H1 (cell line): Measurements from ENCODE around the gene KLHL41. TPM values are rescaled to one million over a fixed set of nuclear protein-coding genes. Genes with fewer than 3 reads are reported as not detected.
A peak's percentile ranks its signal among the peaks of the same experiment; 100 is the strongest.

Experiments
- CTCF ChIA-PET: fragments of 300-600 bp; sonication (Branson Sonifier 250); formaldehyde crosslinking; loops from one replicate; lab custom pipeline; 2021; ENCODE audit not compliant: partially characterized antibody; lab: Charles Lee
- POLR2A ChIA-PET: fragments of 300-600 bp; sonication (Branson Sonifier 250); formaldehyde crosslinking; loops from one replicate; lab custom pipeline; 2021; ENCODE audit warnings: inconsistent platforms; ENCODE audit not compliant: partially characterized antibody; lab: Charles Lee
- DNase-seq, 2 experiments: peaks; one replicate each; pipeline versions ENCODE4 v3.0.0 to v3.0.0-alpha.2; 2010 to 2022; ENCODE audit warnings: low spot score in 2 of 2, low read depth in 1 of 2, mixed read lengths in 1 of 2
- FAIRE-seq: peaks from 2 replicates; lab custom pipeline; 2011; peaks lifted over from hg19 to GRCh38; lab: Jason Lieb, UNC
- H2AFZ ChIP-seq: 2 replicates; pipeline ENCODE4 v1.8.1; 2012; ENCODE audit warnings: low read length, inconsistent platforms
- H2AK5ac ChIP-seq: 2 replicates; pipeline ENCODE4 v1.6.1; 2013; ENCODE audit warnings: low read depth, low read length
- H2BK120ac ChIP-seq: replicated peaks from 2 replicates; pipeline ENCODE3; 2013; ENCODE audit warnings: low read depth, low read length, inconsistent platforms
- H2BK12ac ChIP-seq: 2 replicates; pipeline ENCODE4 v1.6.1; 2013; ENCODE audit warnings: low read depth, low read length
- H2BK15ac ChIP-seq: 2 replicates; pipeline ENCODE4 v1.6.1; 2013; ENCODE audit warnings: low read length
- H2BK20ac ChIP-seq: 2 replicates; pipeline ENCODE4 v1.6.1; 2013; ENCODE audit warnings: low read length
- H2BK5ac ChIP-seq: 2 replicates; pipeline ENCODE4 v1.6.1; 2013; ENCODE audit warnings: low read depth, low read length
- H3K14ac ChIP-seq: 2 replicates; pipeline ENCODE4 v1.6.1; 2013; ENCODE audit warnings: inconsistent platforms; ENCODE audit not compliant: insufficient read length
- H3K18ac ChIP-seq: 2 replicates; pipeline ENCODE4 v1.6.1; 2013; ENCODE audit warnings: low read length; ENCODE audit errors: extremely low read depth
- H3K23ac ChIP-seq: 2 replicates; pipeline ENCODE4 v1.6.1; 2013; ENCODE audit warnings: inconsistent platforms; ENCODE audit not compliant: insufficient read length
- H3K23me2 ChIP-seq: 2 replicates; pipeline ENCODE4 v1.6.1; 2013; ENCODE audit warnings: low read depth, low read length
- H3K27ac ChIP-seq: 2 replicates; pipeline ENCODE4 v1.6.1; 2011; ENCODE audit warnings: low read depth, low read length, inconsistent platforms
- H3K27me3 ChIP-seq, 4 experiments: replicated peaks in 1 of 4; 1 replicate in 1 of 4; 2 replicates in 3 of 4; pipeline versions ENCODE4 v1.6.1 to v1.8.1; 2011 to 2013; ENCODE audit warnings: low read length in 3 of 4, mild to moderate bottlenecking in 3 of 4, inconsistent platforms in 2 of 4, mixed read lengths in 2 of 4, moderate library complexity in 1 of 4; ENCODE audit not compliant: control insufficient read depth in 3 of 4, insufficient read depth in 3 of 4; ENCODE audit errors: extremely low read depth in 1 of 4
- H3K36me3 ChIP-seq, 4 experiments: 2 replicates each; pipeline versions ENCODE4 v1.6.1 to v1.8.1; 2011 to 2013; ENCODE audit warnings: mild to moderate bottlenecking in 4 of 4, low read length in 3 of 4, moderate library complexity in 2 of 4, control low read depth in 1 of 4, inconsistent platforms in 1 of 4; ENCODE audit not compliant: insufficient read depth in 4 of 4, control insufficient read depth in 2 of 4
- H3K4ac ChIP-seq: replicated peaks from 2 replicates; pipeline ENCODE3; 2013; ENCODE audit warnings: low read length, low read depth, mixed read lengths, inconsistent platforms; ENCODE audit not compliant: insufficient read length
- H3K4me1 ChIP-seq, 4 experiments: replicated peaks in 1 of 4; 1 replicate in 1 of 4; 2 replicates in 3 of 4; pipeline versions ENCODE4 v1.6.1 to v1.8.1; 2011 to 2013; ENCODE audit warnings: low read length in 3 of 4, inconsistent platforms in 2 of 4, mixed read lengths in 1 of 4; ENCODE audit not compliant: insufficient read depth in 4 of 4, control insufficient read depth in 3 of 4
- H3K4me2 ChIP-seq, 2 experiments: 2 replicates each; pipeline versions ENCODE4 v1.6.1 to v1.8.1; 2011 to 2013; ENCODE audit warnings: low read depth in 2 of 2, low read length in 2 of 2, control low read depth in 1 of 2, inconsistent platforms in 1 of 2, mild to moderate bottlenecking in 1 of 2; ENCODE audit not compliant: insufficient read depth in 1 of 2
- H3K4me3 ChIP-seq, 4 experiments: fragments of 200-600, 300-600 bp in 1 of 4; sonication (generic), shearing (Covaris generic), sonication (Bioruptor Twin) in 1 of 4; 2 replicates each; pipeline versions ENCODE4 v1.5.1 to v1.8.1; 2011 to 2016; ENCODE audit warnings: low read length in 4 of 4, low read depth in 3 of 4, control low read depth in 2 of 4, inconsistent platforms in 2 of 4, mild to moderate bottlenecking in 2 of 4, mixed read lengths in 1 of 4, moderate library complexity in 1 of 4; ENCODE audit not compliant: insufficient read depth in 2 of 4; ENCODE audit errors: extremely low read depth in 1 of 4
- H3K56ac ChIP-seq: replicated peaks from 2 replicates; pipeline ENCODE3; 2013; ENCODE audit warnings: low read depth, mild to moderate bottlenecking, mixed read lengths, low read length, inconsistent platforms; ENCODE audit not compliant: insufficient read length
- H3K79me1 ChIP-seq: 2 replicates; pipeline ENCODE4 v1.6.1; 2013; ENCODE audit warnings: low read depth, low read length, control low read depth
- H3K79me2 ChIP-seq, 2 experiments: 2 replicates each; pipeline versions ENCODE4 v1.6.1 to v1.8.1; 2012 to 2013; ENCODE audit warnings: low read length in 2 of 2, mild to moderate bottlenecking in 2 of 2, inconsistent platforms in 1 of 2; ENCODE audit not compliant: insufficient read depth in 2 of 2, control insufficient read depth in 1 of 2
- H3K9ac ChIP-seq, 4 experiments: replicated peaks in 1 of 4; 1 replicate in 1 of 4; 2 replicates in 3 of 4; pipeline versions ENCODE4 v1.6.1 to v1.8.1; 2011 to 2013; ENCODE audit warnings: low read depth in 3 of 4, low read length in 3 of 4, control low read depth in 2 of 4, mild to moderate bottlenecking in 2 of 4, moderate library complexity in 2 of 4, inconsistent platforms in 1 of 4; ENCODE audit errors: extremely low read depth in 1 of 4
- H3K9me3 ChIP-seq, 2 experiments: 2 replicates each; pipeline versions ENCODE4 v1.6.1 to v1.8.1; 2012 to 2013; ENCODE audit warnings: mild to moderate bottlenecking in 2 of 2, moderate library complexity in 2 of 2, control low read depth in 1 of 2, inconsistent platforms in 1 of 2, low read depth in 1 of 2, low read length in 1 of 2, mixed read lengths in 1 of 2; ENCODE audit not compliant: insufficient read depth in 2 of 2
- H4K20me1 ChIP-seq, 2 experiments: replicated peaks in 1 of 2; 2 replicates each; pipeline versions ENCODE3 to v1.8.1; 2011 to 2013; ENCODE audit warnings: inconsistent platforms in 2 of 2, low read length in 2 of 2, mild to moderate bottlenecking in 1 of 2; ENCODE audit not compliant: insufficient read depth in 2 of 2, control insufficient read depth in 1 of 2
- H4K5ac ChIP-seq: 2 replicates; pipeline ENCODE4 v1.6.1; 2013; ENCODE audit warnings: low read length, low read depth, mixed read lengths, inconsistent platforms; ENCODE audit not compliant: insufficient read length
- H4K8ac ChIP-seq: 2 replicates; pipeline ENCODE4 v1.8.0; 2013; ENCODE audit warnings: mild to moderate bottlenecking, moderate library complexity, low read length, inconsistent platforms; ENCODE audit not compliant: insufficient read depth; ENCODE audit errors: extremely low read depth
- H4K91ac ChIP-seq: replicated peaks from 2 replicates; pipeline ENCODE3; 2013; ENCODE audit warnings: low read length, mixed read lengths, inconsistent platforms; ENCODE audit not compliant: insufficient read length
- ASH2L ChIP-seq: fragments of 200-600, 300-600 bp; sonication (generic); IDR thresholded peaks from one replicate; pipeline ENCODE4 v1.7.1; 2017; ENCODE audit warnings: low read length
- CBX8 ChIP-seq: fragments of 300-800, 300-1000 bp; sonication (generic); IDR thresholded peaks from 2 replicates; pipeline ENCODE4 v1.7.1; 2016; ENCODE audit warnings: low read depth, low read length, borderline replicate concordance
- SAP30 ChIP-seq: fragments of 300-600 bp; sonication (generic); IDR thresholded peaks from 2 replicates; pipeline ENCODE4 v1.7.1; 2012; ENCODE audit warnings: low read length, moderate library complexity, mild to moderate bottlenecking, inconsistent platforms; ENCODE audit not compliant: insufficient read depth, insufficient replicate concordance
- WGBS, 2 experiments: shearing (Covaris generic) in 1 of 2; methylation state at CpG; one replicate each; pipeline versions ENCODE4 v1.1.6 to v1.1.7; 2013 to 2015; ENCODE audit warnings: low lambda C conversion rate in 2 of 2, mixed read lengths in 2 of 2, inconsistent platforms in 1 of 2, low coverage in 1 of 2, missing lambda C conversion rate in 1 of 2; ENCODE audit not compliant: insufficient replicate concordance in 2 of 2, insufficient coverage in 1 of 2, insufficient read length in 1 of 2; ENCODE audit errors: extremely low coverage in 1 of 2, missing lambda C conversion rate in 1 of 2; 5-methylcytosine and 5-hydroxymethylcytosine counted together
- polyA plus RNA-seq, 7 experiments: library from polyadenylated mRNA; depleted of rRNA in 3 of 7; stranded (reverse) in 5 of 7; unstranded in 2 of 7; fragments of >200 nt in 5 of 7; fragments of 200-250 nt in 2 of 7; gene quantifications; 1 replicate in 5 of 7; 2 replicates in 1 of 7; 4 replicates in 1 of 7; pipeline versions ENCODE4 v1.2.1 to v1.2.3, GENCODE V29; 2011 to 2013; ENCODE audit warnings: missing spikeins in 2 of 7, mixed read lengths in 2 of 7
- total RNA-seq: library from RNA; stranded (reverse); fragmentation: NEBNext Ultra II Directional; extraction: Animal tissue kit (Norgen Biotek cat#: 25700); gene quantifications from 2 replicates; pipeline ENCODE4 v1.2.1, GENCODE V29; 2021
- TF ChIP-seq, protein P1 (sequence below): IDR thresholded peaks from 2 replicates; pipeline ENCODE4 v1.6.1; 2011; ENCODE audit warnings: low read length, improper control_type of control experiment

The KLHL41 gene
- total and polyA plus RNA-seq, 2 of the 8 experiments (the other 6 are each of a cell fraction or from before 2014, with no cell fraction given): not detected

- Histone ChIP-seq H3K4me2 (no peak overlapping the region), H3K79me2 (peaks cover 0 to 39% of the 10 kb centered on the region in 2 experiments; a peak in 3 of 4 replicates)
These were observed 62.1 kb downstream of the KLHL41 start for GRCh38 chr2:169571571-169571970.

More at GRCh38 chr2:169571571-169571970, 62.1 kb downstream of the KLHL41 start:
- no peak overlapping the region for H3K56ac ChIP-seq
- H2AFZ ChIP-seq: no peak overlapping the region
- H3K27me3 ChIP-seq: no peaks in the 10 kb centered on the region
- ChIA-PET POLR2A (interaction anchor here (0.8 to 1.0 kb wide), 2 partner anchors 10 to 14 kb away, joined by 4 to 6 read pairs; no protein-coding TSS in a partner anchor), CTCF (no interaction called here)
- 93% methylated on average over 3 of the region's 3 CpGs; no CpG with 5 or more reads in 1 of the 2 experiments for WGBS, 2 experiments
- no peak overlapping the region for H3K27ac ChIP-seq
- H3K4me1 ChIP-seq: no peaks in the 10 kb centered on the region
- no peak overlapping the region for H2BK120ac ChIP-seq
- no peak overlapping the region for H3K9ac ChIP-seq
- H3K4ac ChIP-seq: no peak overlapping the region
- H3K4me3 ChIP-seq: peak overlapping the region in 1 of 4 experiments; percentile 90; a peak in 1 of 8 replicates
- no peak overlapping the region for H2BK5ac ChIP-seq
- H2BK15ac ChIP-seq: no peak overlapping the region
- H2AK5ac ChIP-seq: no peak overlapping the region
- 0 out of 2 replicates have a peak, but pooled peaks cover 3% of the 10 kb centered on the region for H3K23me2 ChIP-seq
- no peak overlapping the region for H4K91ac ChIP-seq
- no peak overlapping the region for H4K8ac ChIP-seq
- no peak for FAIRE-seq
- H3K14ac ChIP-seq: no peak overlapping the region
- no peak overlapping the region for H3K18ac ChIP-seq
- no peak overlapping the region for H4K5ac ChIP-seq
- peaks cover 0 to 5% (median 0%) of the 10 kb centered on the region in 4 experiments; a peak in 1 of 8 replicates for H3K36me3 ChIP-seq
- no peak for TF ChIP-seq ASH2L
- TF ChIP-seq CBX8: no peak
- TF ChIP-seq, protein P1, sequence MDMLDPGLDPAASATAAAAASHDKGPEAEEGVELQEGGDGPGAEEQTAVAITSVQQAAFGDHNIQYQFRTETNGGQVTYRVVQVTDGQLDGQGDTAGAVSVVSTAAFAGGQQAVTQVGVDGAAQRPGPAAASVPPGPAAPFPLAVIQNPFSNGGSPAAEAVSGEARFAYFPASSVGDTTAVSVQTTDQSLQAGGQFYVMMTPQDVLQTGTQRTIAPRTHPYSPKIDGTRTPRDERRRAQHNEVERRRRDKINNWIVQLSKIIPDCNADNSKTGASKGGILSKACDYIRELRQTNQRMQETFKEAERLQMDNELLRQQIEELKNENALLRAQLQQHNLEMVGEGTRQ: no peak
- TF ChIP-seq SAP30: no peak
- no peak overlapping the region for H2BK20ac ChIP-seq
- no peak overlapping the region for H2BK12ac ChIP-seq
- DNase-seq: no peak
- peaks cover 0 to 5% of the 10 kb centered on the region in 2 experiments; a peak in 2 of 4 replicates for H3K9me3 ChIP-seq
- H4K20me1 ChIP-seq: peaks cover 0 to 5% of the 10 kb centered on the region in 2 experiments
- no peaks in the 10 kb centered on the region for H3K79me1 ChIP-seq
- no peak overlapping the region for H3K23ac ChIP-seq
